CD4-positive, alpha-beta T cell (primary cell): ENCODE data around the gene HSFX1. TPM values are rescaled to one million over a fixed set of nuclear protein-coding genes. Genes with fewer than 3 reads are reported as not detected.
A peak's percentile ranks its signal among the peaks of the same experiment; 100 is the strongest.

Experiments
- ATAC-seq: fragments of 200-7000 bp; cut with Tn5 transposase; one replicate; pipeline ENCODE4 v1.10.0; 2022; ENCODE audit warnings: mild to moderate bottlenecking; ENCODE audit not compliant: poor library complexity
- CTCF ChIA-PET: fragments of 350-600 bp; sonication (Branson Sonifier 250); formaldehyde crosslinking; loops from one replicate; lab custom pipeline; 2021; ENCODE audit warnings: antibody characterized with exemption, inconsistent platforms; lab: Charles Lee
- POLR2A ChIA-PET: fragments of 350-600 bp; sonication (Branson Sonifier 250); formaldehyde crosslinking; loops from one replicate; lab custom pipeline; 2021; ENCODE audit warnings: antibody characterized with exemption, inconsistent platforms; lab: Charles Lee
- DNase-seq, 14 experiments: peaks; one replicate each; pipeline ENCODE4 v3.0.0-alpha.2; 2013 to 2020; ENCODE audit warnings: mixed read lengths in 2 of 14
- H3K27ac ChIP-seq, 2 donors: one replicate each; pipeline versions ENCODE4 v1.5.1 to v1.7.0; 2013; ENCODE audit warnings: low read length in 2 of 2, low read depth in 1 of 2, mild to moderate bottlenecking in 1 of 2
- H3K27me3 ChIP-seq, 2 experiments: 1 replicate in 1 of 2; 2 replicates in 1 of 2; pipeline versions ENCODE4 v1.6.1 to v1.7.0; 2013; ENCODE audit warnings: low read length in 2 of 2, control low read depth in 1 of 2, mild to moderate bottlenecking in 1 of 2, moderate library complexity in 1 of 2; ENCODE audit not compliant: insufficient read depth in 2 of 2, control insufficient read depth in 1 of 2
- H3K36me3 ChIP-seq: one replicate; pipeline ENCODE4 v1.6.1; 2013; ENCODE audit warnings: low read length, control low read depth; ENCODE audit not compliant: insufficient read depth
- H3K4me1 ChIP-seq: one replicate; pipeline ENCODE4 v1.6.1; 2013; ENCODE audit warnings: low read length, control low read depth; ENCODE audit not compliant: insufficient read depth
- H3K4me3 ChIP-seq: one replicate; pipeline ENCODE4 v1.5.1; 2013; ENCODE audit warnings: mild to moderate bottlenecking, low read length, moderate library complexity
- H3K9me3 ChIP-seq, 2 experiments: 1 replicate in 1 of 2; 2 replicates in 1 of 2; pipeline versions ENCODE4 v1.6.1 to v1.7.0; 2013; ENCODE audit warnings: low read length in 2 of 2, mild to moderate bottlenecking in 2 of 2, control low read depth in 1 of 2, moderate library complexity in 1 of 2; ENCODE audit not compliant: control insufficient read depth in 1 of 2, insufficient read depth in 1 of 2
- H3K27ac Mint-ChIP-seq: one replicate; pipeline ENCODE4 v1.8.0; 2020; ENCODE audit warnings: mixed read lengths
- H3K27me3 Mint-ChIP-seq: one replicate; pipeline ENCODE4 v1.8.0; 2021; ENCODE audit warnings: mixed read lengths
- H3K36me3 Mint-ChIP-seq: one replicate; pipeline ENCODE4 v1.8.0; 2021; ENCODE audit warnings: low read depth, mixed read lengths
- H3K4me1 Mint-ChIP-seq: one replicate; pipeline ENCODE4 v1.8.0; 2021; ENCODE audit warnings: low read depth, mixed read lengths
- H3K4me3 Mint-ChIP-seq: one replicate; pipeline ENCODE4 v1.8.0; 2020; ENCODE audit warnings: mild to moderate bottlenecking, mixed read lengths
- H3K9me3 Mint-ChIP-seq: one replicate; pipeline ENCODE4 v1.8.0; 2020; ENCODE audit warnings: mixed read lengths
- intact Hi-C, 2 experiments: fragments of 100-400 bp; cut with DNase I in 1 of 2; cut with micrococcal nuclease in 1 of 2; formaldehyde crosslinking; loops; one replicate each; pipeline versions ENCODE4 v1.15.1 to v1.9.0; 2023 to 2025; cut with DNase I, micrococcal nuclease
- total RNA-seq, 174 experiments: library from RNA in 2 of 174; stranded (reverse) in 2 of 174; gene quantifications; one replicate each; pipeline ENCODE4 v1.2.3 and lab custom pipeline; 2021 to 2026
- TF ChIP-seq, protein P1 (sequence below): fragments of 200-600 bp; IDR thresholded peaks from one replicate; pipeline ENCODE4 v1.8.0; 2022; ENCODE audit warnings: antibody characterized with exemption, mild to moderate bottlenecking

Gene HSFX1
- total RNA-seq, 2 experiments from 2014 or later = 0.30 TPM; not detected in 1

- H3K36me3 ChIP-seq = no peaks in the 10 kb centered on the region
- Mint-ChIP-seq H3K4me1 (no peaks in the 10 kb centered on the region), H3K27ac (no peak overlapping the region), H3K27me3 (peaks cover 3% of the 10 kb centered on the region), H3K9me3 (no peaks in the 10 kb centered on the region), H3K4me3 (no peak overlapping the region), H3K36me3 (no peaks in the 10 kb centered on the region)
- TF ChIP-seq, protein P1, sequence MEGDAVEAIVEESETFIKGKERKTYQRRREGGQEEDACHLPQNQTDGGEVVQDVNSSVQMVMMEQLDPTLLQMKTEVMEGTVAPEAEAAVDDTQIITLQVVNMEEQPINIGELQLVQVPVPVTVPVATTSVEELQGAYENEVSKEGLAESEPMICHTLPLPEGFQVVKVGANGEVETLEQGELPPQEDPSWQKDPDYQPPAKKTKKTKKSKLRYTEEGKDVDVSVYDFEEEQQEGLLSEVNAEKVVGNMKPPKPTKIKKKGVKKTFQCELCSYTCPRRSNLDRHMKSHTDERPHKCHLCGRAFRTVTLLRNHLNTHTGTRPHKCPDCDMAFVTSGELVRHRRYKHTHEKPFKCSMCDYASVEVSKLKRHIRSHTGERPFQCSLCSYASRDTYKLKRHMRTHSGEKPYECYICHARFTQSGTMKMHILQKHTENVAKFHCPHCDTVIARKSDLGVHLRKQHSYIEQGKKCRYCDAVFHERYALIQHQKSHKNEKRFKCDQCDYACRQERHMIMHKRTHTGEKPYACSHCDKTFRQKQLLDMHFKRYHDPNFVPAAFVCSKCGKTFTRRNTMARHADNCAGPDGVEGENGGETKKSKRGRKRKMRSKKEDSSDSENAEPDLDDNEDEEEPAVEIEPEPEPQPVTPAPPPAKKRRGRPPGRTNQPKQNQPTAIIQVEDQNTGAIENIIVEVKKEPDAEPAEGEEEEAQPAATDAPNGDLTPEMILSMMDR = no peak
- H3K27me3 ChIP-seq = no peaks in the 10 kb centered on the region
- H3K4me1 ChIP-seq = no peaks in the 10 kb centered on the region
- no peaks in the 10 kb centered on the region for H3K9me3 ChIP-seq
- DNase-seq = no peak
- ChIA-PET POLR2A (no interaction called here), CTCF (no interaction called here)
- no peak overlapping the region for H3K4me3 ChIP-seq
- ATAC-seq = no peak
- intact Hi-C loops = no loop called here
- H3K27ac ChIP-seq = no peak overlapping the region
These were observed 45.5 kb downstream of the HSFX1 start for GRCh38 chrX:149819371-149819770.

- TF ChIP-seq, protein P1 = peak; percentile 28
- Histone ChIP-seq H3K9me3 (no peaks in the 10 kb centered on the region), H3K4me1 (peaks cover 19% of the 10 kb centered on the region), H3K4me3 (no peak overlapping the region), H3K27me3 (no peaks in the 10 kb centered on the region), H3K27ac (no peak overlapping the region), H3K36me3 (no peaks in the 10 kb centered on the region)
- peak in 13 of 14 experiments; percentile 14 to 58 (median 33) for DNase-seq
- no peak overlapping the region for H3K4me3 Mint-ChIP-seq
- CTCF ChIA-PET = no interaction called here
- peaks cover 14% of the 10 kb centered on the region for H3K4me1 Mint-ChIP-seq
- H3K27me3 Mint-ChIP-seq = no peaks in the 10 kb centered on the region
- no peaks in the 10 kb centered on the region for H3K36me3 Mint-ChIP-seq
- H3K27ac Mint-ChIP-seq = no peak overlapping the region
- H3K9me3 Mint-ChIP-seq = no peaks in the 10 kb centered on the region
- POLR2A ChIA-PET = no interaction called here
- ATAC-seq = no peak
- intact Hi-C loops = loop anchor here in 1 of 2 experiments (10.0 kb wide), 1 partner anchor 201 kb away; no protein-coding TSS in a partner anchor
These were observed 51.6 kb downstream of the HSFX1 start for GRCh38 chrX:149825424-149825823.

Other genes starting within 250 kb of the HSFX1 start
- 10 to 100 TPM; 63.1 to 68.5 TPM for gene EOLA1, start 233.1 kb upstream of the HSFX1 start, total RNA-seq
- gene HSFX3, start 224.1 kb upstream of the HSFX1 start, total RNA-seq = not detected
- gene MAGEA9B, start 186.6 kb upstream of the HSFX1 start, total RNA-seq = not detected
- gene HSFX2, start 178.8 kb upstream of the HSFX1 start, total RNA-seq = not detected
- gene TMEM185A, start 142.3 kb upstream of the HSFX1 start, total RNA-seq = 1 to 10 TPM; 6.3 to 7.2 TPM
- gene MAGEA11, start 62.0 kb upstream of the HSFX1 start, total RNA-seq = not detected
- not detected for gene MAGEA9, start 7.9 kb downstream of the HSFX1 start, total RNA-seq
- not detected for gene MAGEA8, start 107.1 kb downstream of the HSFX1 start, total RNA-seq
- gene HSFX4, start 155.5 kb downstream of the HSFX1 start, total RNA-seq = not detected
- 10 to 100 TPM; 48.7 to 54.7 TPM for gene EOLA2, start 164.4 kb downstream of the HSFX1 start, total RNA-seq